Neural cell (in vitro differentiated cells): ENCODE data around the gene TSKS. TPM values are rescaled to one million over a fixed set of nuclear protein-coding genes. Genes with fewer than 3 reads are reported as not detected.

Experiments used
- H2AFZ ChIP-seq: fragments of 200-600, 300-800 bp; sonication (generic), shearing (Covaris generic); 2 replicates; pipeline ENCODE4 v1.6.0; 2014; ENCODE audit warnings: low read depth, mild to moderate bottlenecking, antibody characterized with exemption, low read length, moderate library complexity
- H3F3A ChIP-seq: fragments of 200-600 bp; shearing (Covaris generic); 2 replicates; pipeline ENCODE4 v1.6.1; 2016; ENCODE audit warnings: mild to moderate bottlenecking, moderate library complexity, mixed read lengths, antibody characterized with exemption, low read length; ENCODE audit not compliant: insufficient read depth, poor library complexity, severe bottlenecking
- H3K27ac ChIP-seq: fragments of 200-600, 300-800 bp; sonication (generic), shearing (Covaris generic); 2 replicates; pipeline ENCODE4 v1.5.1; 2014; ENCODE audit warnings: mild to moderate bottlenecking, low read length, moderate library complexity
- H3K27me3 ChIP-seq: fragments of 300-800, 200-600 bp; sonication (generic), shearing (Covaris generic); 2 replicates; pipeline ENCODE4 v1.6.0; 2014; ENCODE audit warnings: mild to moderate bottlenecking, low read depth, low read length, moderate library complexity; ENCODE audit not compliant: insufficient read depth
- H3K36me3 ChIP-seq: fragments of 300-800, 200-600 bp; sonication (generic), shearing (Covaris generic); 2 replicates; pipeline ENCODE4 v1.5.1; 2014; ENCODE audit warnings: mild to moderate bottlenecking, antibody characterized with exemption, low read length, moderate library complexity; ENCODE audit not compliant: insufficient read depth
- H3K4me2 ChIP-seq: fragments of 300-800, 200-600 bp; sonication (generic), shearing (Covaris generic); 2 replicates; pipeline ENCODE4 v1.6.0; 2014; ENCODE audit warnings: mild to moderate bottlenecking, low read length
- H3K4me3 ChIP-seq: fragments of 300-800, 200-600 bp; sonication (generic), shearing (Covaris generic); 2 replicates; pipeline ENCODE4 v1.5.1; 2014; ENCODE audit warnings: mild to moderate bottlenecking, low read length, moderate library complexity
- H3K79me2 ChIP-seq: fragments of 200-600 bp; shearing (Covaris generic); replicated peaks from 2 replicates; pipeline ENCODE4 v1.6.0; 2014; ENCODE audit warnings: mild to moderate bottlenecking, low read length, moderate library complexity; ENCODE audit not compliant: insufficient read depth
- H3K9ac ChIP-seq: fragments of 300-800, 200-600 bp; sonication (generic), shearing (Covaris generic); 2 replicates; pipeline ENCODE4 v1.6.1; 2016; ENCODE audit warnings: mild to moderate bottlenecking, low read length, mixed read lengths
- H3K9me2 ChIP-seq: fragments of 200-600 bp; shearing (Covaris generic); 2 replicates; pipeline ENCODE4 v1.6.1; 2016; ENCODE audit warnings: mild to moderate bottlenecking, low read length, mixed read lengths; ENCODE audit not compliant: insufficient read depth
- H3K9me3 ChIP-seq: fragments of 200-600, 300-800 bp; sonication (generic), shearing (Covaris generic); 2 replicates; pipeline ENCODE4 v1.6.1; 2016; ENCODE audit warnings: mild to moderate bottlenecking, mixed run types, low read length, moderate library complexity, mixed read lengths
- H4K20me1 ChIP-seq: fragments of 200-600 bp; shearing (Covaris generic); 2 replicates; pipeline ENCODE4 v1.6.1; 2016; ENCODE audit warnings: mild to moderate bottlenecking, mixed run types; ENCODE audit not compliant: insufficient read depth
- EP300 ChIP-seq: fragments of 450-650 bp; conservative IDR thresholded peaks from 2 replicates; pipeline ENCODE4 v1.6.1; 2014; ENCODE audit warnings: antibody characterized with exemption, mild to moderate bottlenecking, moderate library complexity; ENCODE audit not compliant: poor library complexity, severe bottlenecking
- EZH2 ChIP-seq: fragments of 200-600, 300-800 bp; shearing (Covaris generic), sonication (generic); IDR thresholded peaks from 2 replicates; pipeline ENCODE4 v1.6.1; 2014; ENCODE audit warnings: antibody characterized with exemption, low read length, borderline replicate concordance, mild to moderate bottlenecking; ENCODE audit not compliant: insufficient read depth, poor library complexity, severe bottlenecking
- MXI1 ChIP-seq: fragments of 450-650 bp; conservative IDR thresholded peaks from 2 replicates; pipeline ENCODE4 v1.6.1; 2014; ENCODE audit warnings: antibody characterized with exemption, mild to moderate bottlenecking; ENCODE audit not compliant: poor library complexity, severe bottlenecking
- POLR2AphosphoS5 ChIP-seq: IDR thresholded peaks from 2 replicates; pipeline ENCODE4 v1.6.1; 2012
- RAD21 ChIP-seq: fragments of 450-650 bp; conservative IDR thresholded peaks from 2 replicates; pipeline ENCODE4 v1.6.1; 2014; ENCODE audit warnings: antibody characterized with exemption, mild to moderate bottlenecking, moderate library complexity
- SMC3 ChIP-seq: fragments of 450-650 bp; conservative IDR thresholded peaks from 2 replicates; pipeline ENCODE4 v1.6.1; 2014; ENCODE audit warnings: antibody characterized with exemption, mild to moderate bottlenecking, moderate library complexity; ENCODE audit not compliant: poor library complexity
- TAF1 ChIP-seq: IDR thresholded peaks from 2 replicates; pipeline ENCODE4 v1.6.1; 2012; ENCODE audit warnings: low read depth
- polyA plus RNA-seq: library from polyadenylated mRNA; depleted of rRNA; stranded (reverse); fragments of >200 nt; gene quantifications from 2 replicates; pipeline ENCODE4 v1.2.3, GENCODE V29; 2014
- TF ChIP-seq, protein P1 (sequence below): IDR thresholded peaks from 2 replicates; pipeline ENCODE4 v1.6.1; 2012; ENCODE audit warnings: borderline replicate concordance
- TF ChIP-seq, protein P2 (sequence below): fragments of 450-650 bp; IDR thresholded peaks from 2 replicates; pipeline ENCODE4 v1.5.1; 2014; ENCODE audit warnings: antibody characterized with exemption, mild to moderate bottlenecking, moderate library complexity; ENCODE audit not compliant: poor library complexity, severe bottlenecking

The TSKS gene
- polyA plus RNA-seq, 1 donor from 2014 or later: not detected

DNA sequence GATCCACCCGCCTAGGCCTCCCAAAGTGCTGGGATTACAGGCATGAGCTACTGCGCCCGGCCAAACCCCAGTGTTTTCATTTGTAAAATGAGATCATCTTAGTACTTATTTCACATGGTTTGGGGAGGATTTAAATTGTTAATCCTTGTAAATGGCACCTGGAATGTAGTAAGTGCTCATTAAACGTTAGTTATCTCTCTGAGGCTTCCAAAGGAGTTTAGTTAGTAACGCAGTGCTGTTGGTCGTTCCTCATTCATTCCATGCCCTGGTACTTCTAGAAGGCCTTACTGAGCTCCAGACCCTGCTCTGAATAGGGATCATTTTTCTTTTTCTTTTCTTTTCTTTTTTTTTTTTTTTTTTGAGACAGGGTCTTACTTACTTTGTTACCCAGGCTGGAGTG is 67.0 kb downstream of the TSKS start:
- Histone ChIP-seq H4K20me1 (no peaks in the 10 kb centered on the region), H3K27me3 (no peaks in the 10 kb centered on the region), H3K9ac (no peak overlapping the region), H3K79me2 (peaks cover 21% of the 10 kb centered on the region), H3K9me2 (no peaks in the 10 kb centered on the region), H3K9me3 (no peaks in the 10 kb centered on the region), H3K27ac (no peak overlapping the region), H3K36me3 (peaks cover 7% of the 10 kb centered on the region), H2AFZ (no peak overlapping the region), H3K4me2 (no peak overlapping the region), H3F3A (no peaks in the 10 kb centered on the region), H3K4me3 (no peak overlapping the region)
- no peak for TF ChIP-seq RAD21
- TF ChIP-seq EZH2: no peak
- TF ChIP-seq POLR2AphosphoS5: no peak
- no peak for TF ChIP-seq TAF1
- no peak for TF ChIP-seq EP300
- TF ChIP-seq SMC3: no peak
- TF ChIP-seq MXI1: no peak
- TF ChIP-seq, protein P1, sequence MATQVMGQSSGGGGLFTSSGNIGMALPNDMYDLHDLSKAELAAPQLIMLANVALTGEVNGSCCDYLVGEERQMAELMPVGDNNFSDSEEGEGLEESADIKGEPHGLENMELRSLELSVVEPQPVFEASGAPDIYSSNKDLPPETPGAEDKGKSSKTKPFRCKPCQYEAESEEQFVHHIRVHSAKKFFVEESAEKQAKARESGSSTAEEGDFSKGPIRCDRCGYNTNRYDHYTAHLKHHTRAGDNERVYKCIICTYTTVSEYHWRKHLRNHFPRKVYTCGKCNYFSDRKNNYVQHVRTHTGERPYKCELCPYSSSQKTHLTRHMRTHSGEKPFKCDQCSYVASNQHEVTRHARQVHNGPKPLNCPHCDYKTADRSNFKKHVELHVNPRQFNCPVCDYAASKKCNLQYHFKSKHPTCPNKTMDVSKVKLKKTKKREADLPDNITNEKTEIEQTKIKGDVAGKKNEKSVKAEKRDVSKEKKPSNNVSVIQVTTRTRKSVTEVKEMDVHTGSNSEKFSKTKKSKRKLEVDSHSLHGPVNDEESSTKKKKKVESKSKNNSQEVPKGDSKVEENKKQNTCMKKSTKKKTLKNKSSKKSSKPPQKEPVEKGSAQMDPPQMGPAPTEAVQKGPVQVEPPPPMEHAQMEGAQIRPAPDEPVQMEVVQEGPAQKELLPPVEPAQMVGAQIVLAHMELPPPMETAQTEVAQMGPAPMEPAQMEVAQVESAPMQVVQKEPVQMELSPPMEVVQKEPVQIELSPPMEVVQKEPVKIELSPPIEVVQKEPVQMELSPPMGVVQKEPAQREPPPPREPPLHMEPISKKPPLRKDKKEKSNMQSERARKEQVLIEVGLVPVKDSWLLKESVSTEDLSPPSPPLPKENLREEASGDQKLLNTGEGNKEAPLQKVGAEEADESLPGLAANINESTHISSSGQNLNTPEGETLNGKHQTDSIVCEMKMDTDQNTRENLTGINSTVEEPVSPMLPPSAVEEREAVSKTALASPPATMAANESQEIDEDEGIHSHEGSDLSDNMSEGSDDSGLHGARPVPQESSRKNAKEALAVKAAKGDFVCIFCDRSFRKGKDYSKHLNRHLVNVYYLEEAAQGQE: no peak
- TF ChIP-seq, protein P2, sequence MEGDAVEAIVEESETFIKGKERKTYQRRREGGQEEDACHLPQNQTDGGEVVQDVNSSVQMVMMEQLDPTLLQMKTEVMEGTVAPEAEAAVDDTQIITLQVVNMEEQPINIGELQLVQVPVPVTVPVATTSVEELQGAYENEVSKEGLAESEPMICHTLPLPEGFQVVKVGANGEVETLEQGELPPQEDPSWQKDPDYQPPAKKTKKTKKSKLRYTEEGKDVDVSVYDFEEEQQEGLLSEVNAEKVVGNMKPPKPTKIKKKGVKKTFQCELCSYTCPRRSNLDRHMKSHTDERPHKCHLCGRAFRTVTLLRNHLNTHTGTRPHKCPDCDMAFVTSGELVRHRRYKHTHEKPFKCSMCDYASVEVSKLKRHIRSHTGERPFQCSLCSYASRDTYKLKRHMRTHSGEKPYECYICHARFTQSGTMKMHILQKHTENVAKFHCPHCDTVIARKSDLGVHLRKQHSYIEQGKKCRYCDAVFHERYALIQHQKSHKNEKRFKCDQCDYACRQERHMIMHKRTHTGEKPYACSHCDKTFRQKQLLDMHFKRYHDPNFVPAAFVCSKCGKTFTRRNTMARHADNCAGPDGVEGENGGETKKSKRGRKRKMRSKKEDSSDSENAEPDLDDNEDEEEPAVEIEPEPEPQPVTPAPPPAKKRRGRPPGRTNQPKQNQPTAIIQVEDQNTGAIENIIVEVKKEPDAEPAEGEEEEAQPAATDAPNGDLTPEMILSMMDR: no peak

- no peaks in the 10 kb centered on the region for H3K27me3 ChIP-seq
- H3K9me2 ChIP-seq: no peaks in the 10 kb centered on the region
- no peaks in the 10 kb centered on the region for H4K20me1 ChIP-seq
- H3F3A ChIP-seq: no peaks in the 10 kb centered on the region
- peak overlapping the region; percentile 65 for H3K4me2 ChIP-seq
- peak overlapping the region; percentile 99 for H3K27ac ChIP-seq
- no peak overlapping the region for H2AFZ ChIP-seq
- TF ChIP-seq MXI1 (no peak), TAF1 (no peak), EZH2 (no peak), POLR2AphosphoS5 (no peak), EP300 (no peak)
- TF ChIP-seq, protein P2: no peak
- TF ChIP-seq, protein P1: no peak
- H3K9ac ChIP-seq: peak overlapping the region; percentile 98
- no peaks in the 10 kb centered on the region for H3K9me3 ChIP-seq
- H3K4me3 ChIP-seq: peak overlapping the region; percentile 71
- peaks cover 4% of the 10 kb centered on the region for H3K36me3 ChIP-seq
- peaks cover 21% of the 10 kb centered on the region for H3K79me2 ChIP-seq
Measured at GRCh38 chr19:49692147-49692506, 71.0 kb downstream of the TSKS start.
